ENCODE results near the gene CACNA1B.
"Not testable (repeated sequence)": the region's sequence is repeated elsewhere in the genome, so short reads cannot be mapped to it uniquely, and the experiment has no call there.

CACNA1B gene

GRCh38 chr9:138122201-138122600 is 244.6 kb downstream of the CACNA1B start:
- DNase-seq (ENCODE audit: insufficient read length, low spot score) (no peak), FAIRE-seq (no peak)
- TF ChIP-seq POLR2A (IDR thresholded peaks at IDR 0.05; ENCODE audit: low read depth, low read length): no peak

- no peak for FAIRE-seq
- no peak for TF ChIP-seq POLR2A (IDR thresholded peaks at IDR 0.05; ENCODE audit: low read depth, low read length)
Observed at GRCh38 chr9:138122676-138123075, 245.1 kb downstream of the CACNA1B start.

GRCh38 chr9:138123086-138123485 is 245.5 kb downstream of the CACNA1B start:
- FAIRE-seq: no peak
- DNase-seq (ENCODE audit: insufficient read length, low spot score): no peak
- TF ChIP-seq POLR2A (IDR thresholded peaks at IDR 0.05; ENCODE audit: low read depth, low read length): no peak

More at GRCh38 chr9:138122676-138123075, 245.1 kb downstream of the CACNA1B start:
- no peak for DNase-seq (ENCODE audit: insufficient read length, low spot score)

GRCh38 chr9:138126090-138126857 is 248.7 kb downstream of the CACNA1B start:
- not testable (repeated sequence) for FAIRE-seq; DNase-seq (ENCODE audit: insufficient read length, low spot score)

- not testable (repeated sequence) for FAIRE-seq; DNase-seq (ENCODE audit: insufficient read length, low spot score)
Observed at GRCh38 chr9:138126858-138127584, 249.4 kb downstream of the CACNA1B start.

GRCh38 chr9:138128027-138128426 is 250.4 kb downstream of the CACNA1B start:
- DNase-seq (ENCODE audit: insufficient read length, low spot score); FAIRE-seq: not testable (repeated sequence)

- FAIRE-seq; DNase-seq (ENCODE audit: insufficient read length, low spot score): not testable (repeated sequence)
Observed at GRCh38 chr9:138129318-138129717, 251.7 kb downstream of the CACNA1B start.

GRCh38 chr9:138132946-138133705 is 255.5 kb downstream of the CACNA1B start:
- FAIRE-seq; DNase-seq (ENCODE audit: insufficient read length, low spot score): not testable (repeated sequence)

- not testable (repeated sequence) for FAIRE-seq; DNase-seq (ENCODE audit: insufficient read length, low spot score)
Observed at GRCh38 chr9:138134581-138134980, 257.0 kb downstream of the CACNA1B start.

GRCh38 chr9:138139096-138139495 is 261.5 kb downstream of the CACNA1B start:
- FAIRE-seq; DNase-seq (ENCODE audit: insufficient read length, low spot score): not testable (repeated sequence)

GRCh38 chr9:138140980-138141379 is 263.4 kb downstream of the CACNA1B start:
- not testable (repeated sequence) for DNase-seq (ENCODE audit: insufficient read length, low spot score); FAIRE-seq

GRCh38 chr9:138142528-138143244 is 265.1 kb downstream of the CACNA1B start:
- FAIRE-seq: not testable (repeated sequence)

GRCh38 chr9:138143491-138143890 is 265.9 kb downstream of the CACNA1B start:
- FAIRE-seq; DNase-seq (ENCODE audit: insufficient read length, low spot score): not testable (repeated sequence)

More at GRCh38 chr9:138142528-138143244, 265.1 kb downstream of the CACNA1B start:
- not testable (repeated sequence) for DNase-seq (ENCODE audit: insufficient read length, low spot score)

- not testable (repeated sequence) for DNase-seq (ENCODE audit: insufficient read length, low spot score); FAIRE-seq
Observed at GRCh38 chr9:138147556-138147955, 270.0 kb downstream of the CACNA1B start.

GRCh38 chr9:138149672-138150656 is 272.4 kb downstream of the CACNA1B start:
- DNase-seq (ENCODE audit: insufficient read length, low spot score); FAIRE-seq: not testable (repeated sequence)

- DNase-seq (ENCODE audit: insufficient read length, low spot score); FAIRE-seq: not testable (repeated sequence)
Observed at GRCh38 chr9:138155788-138156187, 278.2 kb downstream of the CACNA1B start.

GRCh38 chr9:138166793-138167192 is 289.2 kb downstream of the CACNA1B start:
- not testable (repeated sequence) for DNase-seq (ENCODE audit: insufficient read length, low spot score); FAIRE-seq
